H9 (cell line): ENCODE data around the gene PRDM11. TPM values are rescaled to one million over a fixed set of nuclear protein-coding genes. Genes with fewer than 3 reads are reported as not detected.

ENCODE experiments used
- DNase-seq: peaks from one replicate; pipeline ENCODE4 v3.0.0-alpha.2; 2017
- H2AFZ ChIP-seq: one replicate; pipeline ENCODE4 v1.6.1; 2013; ENCODE audit warnings: mild to moderate bottlenecking, low read length, control low read depth, moderate library complexity
- H2AK5ac ChIP-seq: 2 replicates; pipeline ENCODE4 v1.6.1; 2013; ENCODE audit warnings: low read length, control low read depth, mixed read lengths; ENCODE audit not compliant: insufficient read length
- H2BK120ac ChIP-seq: one replicate; pipeline ENCODE4 v1.6.1; 2013; ENCODE audit warnings: low read depth, mild to moderate bottlenecking, low read length, control low read depth, inconsistent platforms; ENCODE audit not compliant: poor library complexity, severe bottlenecking
- H2BK12ac ChIP-seq: 2 replicates; pipeline ENCODE4 v1.6.1; 2013; ENCODE audit warnings: low read length, control low read depth, mixed read lengths, low read depth; ENCODE audit not compliant: insufficient read length
- H2BK15ac ChIP-seq: 2 replicates; pipeline ENCODE4 v1.6.1; 2013; ENCODE audit warnings: low read depth, low read length, control low read depth
- H2BK20ac ChIP-seq: one replicate; pipeline ENCODE4 v1.6.1; 2013; ENCODE audit warnings: low read depth, mild to moderate bottlenecking, low read length, control low read depth, inconsistent platforms; ENCODE audit not compliant: poor library complexity, severe bottlenecking
- H2BK5ac ChIP-seq: 2 replicates; pipeline ENCODE4 v1.6.1; 2013; ENCODE audit warnings: low read length, control low read depth, mixed read lengths; ENCODE audit not compliant: insufficient read length
- H3K14ac ChIP-seq: 2 replicates; pipeline ENCODE4 v1.6.1; 2013; ENCODE audit warnings: low read length, control low read depth; ENCODE audit not compliant: insufficient read depth
- H3K18ac ChIP-seq: 2 replicates; pipeline ENCODE4 v1.6.1; 2013; ENCODE audit warnings: low read depth, mild to moderate bottlenecking, mixed read lengths, low read length, control low read depth; ENCODE audit not compliant: insufficient read length
- H3K23ac ChIP-seq: 2 replicates; pipeline ENCODE4 v1.6.1; 2013; ENCODE audit warnings: low read length, control low read depth, mixed read lengths, low read depth; ENCODE audit not compliant: insufficient read length
- H3K23me2 ChIP-seq: 2 replicates; pipeline ENCODE4 v1.6.1; 2013; ENCODE audit warnings: low read depth, mild to moderate bottlenecking, mixed read lengths, low read length, control low read depth; ENCODE audit not compliant: insufficient read length, poor library complexity, severe bottlenecking
- H3K27ac ChIP-seq: 2 replicates; pipeline ENCODE4 v1.5.1; 2013; ENCODE audit warnings: low read length, control low read depth, mixed read lengths, low read depth; ENCODE audit not compliant: insufficient read length
- H3K27me3 ChIP-seq: 2 replicates; pipeline ENCODE4 v1.6.1; 2013; ENCODE audit warnings: low read length, control low read depth, inconsistent platforms; ENCODE audit not compliant: insufficient read depth
- H3K4ac ChIP-seq: 2 replicates; pipeline ENCODE4 v1.6.1; 2013; ENCODE audit warnings: low read depth, mild to moderate bottlenecking, control low read depth, inconsistent platforms, low read length, moderate library complexity
- H3K4me1 ChIP-seq: 2 replicates; pipeline ENCODE4 v1.6.1; 2013; ENCODE audit warnings: low read length, control low read depth, inconsistent platforms; ENCODE audit not compliant: insufficient read depth
- H3K4me2 ChIP-seq: 2 replicates; pipeline ENCODE4 v1.6.1; 2013; ENCODE audit warnings: low read length, control low read depth, mixed read lengths; ENCODE audit not compliant: insufficient read length, insufficient read depth
- H3K56ac ChIP-seq: 2 replicates; pipeline ENCODE4 v1.6.1; 2013; ENCODE audit warnings: low read depth, mild to moderate bottlenecking, mixed read lengths, low read length, control low read depth; ENCODE audit not compliant: insufficient read length
- H3K79me1 ChIP-seq: 2 replicates; pipeline ENCODE4 v1.6.1; 2013; ENCODE audit warnings: low read depth, mild to moderate bottlenecking, moderate library complexity, low read length, control low read depth, inconsistent platforms; ENCODE audit not compliant: insufficient read depth, poor library complexity, severe bottlenecking
- H3K79me2 ChIP-seq: 2 replicates; pipeline ENCODE4 v1.6.1; 2013; ENCODE audit warnings: low read length, control low read depth, inconsistent platforms; ENCODE audit not compliant: insufficient read depth
- H3K9ac ChIP-seq: 2 replicates; pipeline ENCODE4 v1.6.1; 2013; ENCODE audit warnings: low read length, control low read depth, mixed read lengths; ENCODE audit not compliant: insufficient read length; ENCODE audit errors: extremely low read depth
- H3K9me3 ChIP-seq: one replicate; pipeline ENCODE4 v1.6.1; 2013; ENCODE audit warnings: low read depth, low read length, inconsistent platforms; ENCODE audit not compliant: control insufficient read depth
- H3T11ph ChIP-seq: one replicate; pipeline ENCODE4 v1.6.1; 2013; ENCODE audit warnings: mild to moderate bottlenecking, low read length, control low read depth, inconsistent platforms
- H4K20me1 ChIP-seq: one replicate; pipeline ENCODE4 v1.6.1; 2013; ENCODE audit not compliant: control insufficient read depth, insufficient read length, insufficient read depth
- H4K5ac ChIP-seq: 2 replicates; pipeline ENCODE4 v1.6.1; 2013; ENCODE audit warnings: low read depth, mild to moderate bottlenecking, mixed read lengths, low read length, control low read depth; ENCODE audit not compliant: insufficient read length
- H4K8ac ChIP-seq: replicated peaks from 2 replicates; pipeline ENCODE4 v1.6.1; 2013; ENCODE audit warnings: low read length, control low read depth, mixed read lengths, low read depth; ENCODE audit not compliant: insufficient read length
- H4K91ac ChIP-seq: 2 replicates; pipeline ENCODE4 v1.6.1; 2013; ENCODE audit warnings: low read depth, mild to moderate bottlenecking, moderate library complexity, mixed read lengths, low read length, control low read depth; ENCODE audit not compliant: insufficient read length
- H3K27ac Mint-ChIP-seq, 3 experiments: 2 replicates in 2 of 3; 3 replicates in 1 of 3; pipeline ENCODE4 v1.8.0; 2020 to 2021; ENCODE audit warnings: mixed read lengths in 3 of 3, mild to moderate bottlenecking in 1 of 3, moderate library complexity in 1 of 3
- H3K27me3 Mint-ChIP-seq: 2 replicates; pipeline ENCODE4 v1.8.0; 2021; ENCODE audit warnings: low read depth, mild to moderate bottlenecking, moderate library complexity, mixed read lengths
- H3K36me3 Mint-ChIP-seq, 3 experiments: 2 replicates in 2 of 3; 3 replicates in 1 of 3; pipeline ENCODE4 v1.8.0; 2020 to 2021; ENCODE audit warnings: low read depth in 3 of 3, mixed read lengths in 3 of 3; ENCODE audit not compliant: insufficient read depth in 1 of 3
- H3K4me1 Mint-ChIP-seq, 2 experiments: 2 replicates each; pipeline ENCODE4 v1.8.0; 2020; ENCODE audit warnings: mixed read lengths in 2 of 2
- H3K4me3 Mint-ChIP-seq, 2 experiments: 2 replicates in 1 of 2; 3 replicates in 1 of 2; pipeline ENCODE4 v1.8.0; 2020 to 2021; ENCODE audit warnings: mild to moderate bottlenecking in 2 of 2, mixed read lengths in 2 of 2, moderate library complexity in 1 of 2
- H3K9me3 Mint-ChIP-seq, 2 experiments: 2 replicates in 1 of 2; 3 replicates in 1 of 2; pipeline ENCODE4 v1.8.0; 2020; ENCODE audit warnings: mild to moderate bottlenecking in 2 of 2, mixed read lengths in 2 of 2, moderate library complexity in 1 of 2
- CTCF ChIP-seq: fragments of 200-600 bp; sonication (generic); conservative IDR thresholded peaks from 3 replicates; pipeline ENCODE4 v1.8.0; 2021; ENCODE audit warnings: antibody characterized with exemption, mild to moderate bottlenecking
- WGBS: extraction: QIAGEN DNeasy Blood & Tissue Kit; methylation state at CpG from one replicate; pipeline ENCODE4 v1.1.7; 2013; ENCODE audit warnings: missing lambda C conversion rate, low lambda C conversion rate, mixed read lengths; ENCODE audit not compliant: insufficient read length; ENCODE audit errors: extremely low coverage; 5-methylcytosine and 5-hydroxymethylcytosine counted together
- total RNA-seq: library from RNA; stranded (reverse); gene quantifications from 2 replicates; pipeline ENCODE4 v1.2.1, GENCODE V29; 2021

The PRDM11 gene
- total RNA-seq, 1 experiment from 2014 or later: 11.5 TPM

GRCh38 chr11:45250035-45250718, 103.7 kb downstream of the PRDM11 start:
- Histone ChIP-seq H4K91ac (no peak overlapping the region), H3K79me1 (no peaks in the 10 kb centered on the region), H3K23ac (no peak overlapping the region), H3K27ac (no peak overlapping the region), H3K9me3 (no peaks in the 10 kb centered on the region), H3T11ph (no peak overlapping the region), H2AFZ (no peak overlapping the region), H3K4me1 (no peaks in the 10 kb centered on the region), H3K14ac (no peak overlapping the region), H4K20me1 (no peaks in the 10 kb centered on the region), H3K23me2 (no peaks in the 10 kb centered on the region), H3K18ac (no peak overlapping the region), H2BK5ac (no peak overlapping the region), H2AK5ac (no peak overlapping the region), H2BK15ac (no peak overlapping the region), H3K56ac (no peak overlapping the region), H3K4ac (no peak overlapping the region), H2BK120ac (no peak overlapping the region), H4K8ac (no peak overlapping the region), H2BK12ac (no peak overlapping the region), H4K5ac (no peak overlapping the region), H3K79me2 (no peaks in the 10 kb centered on the region), H2BK20ac (no peak overlapping the region), H3K4me2 (no peak overlapping the region), H3K27me3 (no peaks in the 10 kb centered on the region), H3K9ac (no peak overlapping the region)
- no peaks in the 10 kb centered on the region; the same call in none of the 2 replicates for H3K27me3 Mint-ChIP-seq
- TF ChIP-seq CTCF: no peak
- no peak overlapping the region for H3K27ac Mint-ChIP-seq
- H3K9me3 Mint-ChIP-seq: no peaks in the 10 kb centered on the region
- peaks cover 2% of the 10 kb centered on the region in 2 experiments; a peak in 2 of 4 replicates for H3K4me1 Mint-ChIP-seq
- no peak overlapping the region; a peak in 1 of 5 replicates for H3K4me3 Mint-ChIP-seq
- DNase-seq: no peak
- WGBS: no CpG with 5 or more reads among the region's 3 CpGs
- H3K36me3 Mint-ChIP-seq: peaks cover 0 to 3% (median 0%) of the 10 kb centered on the region in 3 experiments; a peak in 2 of 7 replicates
